Astrocyte of the hippocampus (primary cell): Measurements from ENCODE around the gene NEUROD1.

Experiments
- DNase-seq: peaks from one replicate; pipeline ENCODE4 v3.0.0; 2011; ENCODE audit warnings: low read depth, low spot score

Gene NEUROD1

DNA sequence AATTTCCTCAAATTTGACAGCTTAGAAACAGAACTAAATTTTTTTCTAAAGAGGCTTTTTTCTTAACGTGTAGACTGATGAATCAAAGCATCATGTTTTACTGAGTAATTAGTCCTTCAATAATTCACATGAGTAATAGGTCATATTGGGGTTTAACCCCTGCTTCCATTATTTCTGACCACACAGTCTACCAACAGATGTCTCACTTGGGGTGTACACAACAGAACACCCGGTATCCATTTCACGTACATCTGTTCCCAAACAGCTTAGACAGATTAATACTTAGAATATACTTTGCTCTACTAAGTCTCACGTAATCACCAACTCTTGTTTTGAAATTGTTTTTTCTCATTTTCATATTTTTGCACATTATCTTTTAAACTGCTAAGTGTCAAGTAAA lies 38.2 kb downstream of the NEUROD1 start:
- DNase-seq = no peak

DNA sequence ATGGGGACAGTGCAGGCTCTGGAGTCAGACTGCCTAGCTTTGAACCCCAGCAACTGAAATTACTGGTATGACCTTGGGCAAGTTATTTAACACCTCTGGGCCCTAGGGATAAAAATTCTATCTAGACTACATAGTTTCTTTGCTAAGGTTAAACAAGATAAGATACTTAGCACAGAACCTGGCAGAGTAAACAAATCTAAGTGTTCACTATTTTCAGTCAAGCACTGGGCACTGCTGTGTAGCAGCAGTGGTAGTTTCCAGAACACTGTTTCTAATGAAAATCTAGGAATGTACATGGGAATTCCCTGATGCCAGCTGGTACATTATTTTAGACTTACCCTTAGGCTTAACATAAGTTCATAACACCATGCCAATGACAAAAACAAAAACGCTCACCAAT lies 40.6 kb downstream of the NEUROD1 start:
- DNase-seq = no peak

DNA sequence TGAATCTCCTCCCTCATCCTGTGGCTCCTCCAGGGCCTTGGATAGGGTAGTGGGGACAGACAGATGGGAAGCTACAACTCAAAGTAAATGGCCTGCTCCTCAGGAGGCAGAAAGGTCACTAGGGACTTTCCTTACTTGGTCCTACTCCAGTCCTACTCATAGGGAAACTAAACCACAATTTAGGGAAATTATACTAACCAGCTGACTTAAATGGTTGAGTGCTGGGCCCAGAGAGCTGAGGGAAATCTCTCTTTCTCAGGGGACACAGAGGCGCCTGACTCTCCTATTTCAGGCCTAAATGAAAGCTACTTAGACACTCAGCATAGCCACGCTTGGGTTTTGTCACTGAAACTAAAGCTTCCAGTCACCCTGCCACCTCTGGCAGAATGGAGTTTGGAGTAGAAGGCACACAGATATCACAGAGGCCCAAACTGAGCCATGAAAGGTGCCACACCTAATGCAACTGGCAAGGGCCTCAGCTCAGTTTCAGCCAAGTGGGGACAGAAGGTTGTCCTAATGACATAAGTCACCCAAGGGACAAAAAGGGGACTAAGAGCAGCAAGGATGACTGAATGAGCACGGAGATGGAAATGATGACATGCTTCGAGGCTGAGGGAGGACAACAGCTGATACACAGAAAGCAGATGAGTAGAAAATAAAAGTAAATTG lies 47.5 kb downstream of the NEUROD1 start:
- no peak for DNase-seq

DNA sequence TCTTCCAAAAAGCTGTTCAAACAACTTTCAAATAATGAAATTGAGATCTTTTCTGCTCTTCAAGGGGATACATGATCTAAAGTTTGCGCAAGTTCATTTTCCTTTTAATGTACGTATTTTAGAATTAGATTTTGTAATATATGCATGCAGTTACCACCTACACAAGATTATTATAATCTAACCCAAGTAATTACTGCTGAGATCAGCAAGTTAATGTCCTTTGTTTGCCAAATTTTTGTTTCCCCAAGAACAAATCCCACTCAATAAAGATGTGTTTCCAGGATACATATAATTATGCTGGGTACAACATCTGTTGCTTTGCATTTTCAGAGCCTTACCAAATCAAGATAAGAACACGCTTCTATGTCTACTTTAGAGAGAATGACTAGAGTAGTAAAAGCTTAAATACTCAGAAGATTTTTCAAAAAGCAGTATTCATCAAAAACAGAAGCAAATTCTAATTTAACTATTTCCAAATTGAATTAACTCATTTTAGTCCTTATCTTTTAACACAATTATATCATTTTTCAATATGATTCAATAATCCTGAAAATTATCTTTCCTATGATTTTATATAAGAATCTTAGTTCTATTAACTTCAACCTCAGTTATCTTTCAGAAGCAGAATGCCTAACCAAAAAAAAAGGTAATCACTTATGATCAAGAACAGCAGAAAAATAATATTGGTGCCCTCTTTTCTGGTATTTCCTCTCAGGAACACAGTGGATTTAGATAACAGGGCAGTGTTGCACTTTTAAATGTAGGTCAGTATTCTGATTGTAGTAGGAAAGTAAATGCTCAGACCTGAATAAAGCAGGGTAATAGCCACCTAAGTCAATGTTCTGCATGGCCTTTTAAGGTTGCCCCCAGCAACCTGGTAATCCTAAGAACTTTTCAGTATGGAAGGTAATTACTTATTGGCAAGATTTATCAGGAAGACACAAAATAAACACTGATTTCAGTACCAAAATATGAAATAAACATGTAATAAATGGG lies 51.4 kb downstream of the NEUROD1 start:
- DNase-seq = no peak

DNA sequence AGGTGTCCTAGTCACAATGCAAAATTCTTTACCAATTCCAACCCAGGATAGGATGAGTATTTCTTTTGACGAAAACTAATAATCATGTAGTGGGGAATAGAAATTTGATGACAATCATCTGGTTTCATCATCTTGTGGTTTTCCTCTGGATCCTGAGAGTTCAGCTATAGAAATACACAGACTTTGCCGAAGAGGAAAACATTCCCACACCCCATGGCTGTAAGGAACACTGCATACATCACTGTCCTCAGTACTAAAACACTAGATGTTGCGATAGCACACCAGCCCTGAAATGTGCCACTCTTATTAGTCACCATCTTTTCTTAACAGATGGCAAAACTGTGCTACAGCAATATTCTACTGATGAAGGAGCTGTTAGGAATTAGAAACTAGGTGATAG lies 52.8 kb downstream of the NEUROD1 start:
- no peak for DNase-seq

DNA sequence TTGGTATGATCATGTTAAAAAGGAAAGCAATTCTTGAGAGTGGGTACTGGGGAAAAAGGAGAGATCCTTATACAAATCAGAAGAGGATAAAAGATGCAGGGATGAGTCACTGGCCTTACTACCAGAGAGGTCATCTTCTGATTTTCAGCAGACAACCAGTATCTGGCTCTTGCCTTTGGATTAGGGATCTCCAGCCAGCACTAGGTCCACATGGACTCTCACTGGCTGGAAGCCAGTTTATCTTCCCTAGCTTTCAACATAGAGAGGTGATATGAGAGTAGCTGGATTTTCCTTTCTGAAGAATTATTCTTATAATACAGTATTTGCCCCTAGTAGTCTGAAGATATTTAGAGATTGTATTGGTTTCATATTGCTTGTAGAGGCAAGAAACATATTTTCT lies 53.6 kb downstream of the NEUROD1 start:
- DNase-seq = no peak
